ENCODE data around the gene GPALPP1.
A peak's percentile ranks its signal among the peaks of the same experiment; 100 is the strongest.
"Not testable (repeated sequence)": the region's sequence is repeated elsewhere in the genome, so short reads cannot be mapped to it uniquely, and the experiment has no call there.

GPALPP1 gene, protein sequence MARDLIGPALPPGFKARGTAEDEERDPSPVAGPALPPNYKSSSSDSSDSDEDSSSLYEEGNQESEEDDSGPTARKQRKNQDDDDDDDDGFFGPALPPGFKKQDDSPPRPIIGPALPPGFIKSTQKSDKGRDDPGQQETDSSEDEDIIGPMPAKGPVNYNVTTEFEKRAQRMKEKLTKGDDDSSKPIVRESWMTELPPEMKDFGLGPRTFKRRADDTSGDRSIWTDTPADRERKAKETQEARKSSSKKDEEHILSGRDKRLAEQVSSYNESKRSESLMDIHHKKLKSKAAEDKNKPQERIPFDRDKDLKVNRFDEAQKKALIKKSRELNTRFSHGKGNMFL

DNA sequence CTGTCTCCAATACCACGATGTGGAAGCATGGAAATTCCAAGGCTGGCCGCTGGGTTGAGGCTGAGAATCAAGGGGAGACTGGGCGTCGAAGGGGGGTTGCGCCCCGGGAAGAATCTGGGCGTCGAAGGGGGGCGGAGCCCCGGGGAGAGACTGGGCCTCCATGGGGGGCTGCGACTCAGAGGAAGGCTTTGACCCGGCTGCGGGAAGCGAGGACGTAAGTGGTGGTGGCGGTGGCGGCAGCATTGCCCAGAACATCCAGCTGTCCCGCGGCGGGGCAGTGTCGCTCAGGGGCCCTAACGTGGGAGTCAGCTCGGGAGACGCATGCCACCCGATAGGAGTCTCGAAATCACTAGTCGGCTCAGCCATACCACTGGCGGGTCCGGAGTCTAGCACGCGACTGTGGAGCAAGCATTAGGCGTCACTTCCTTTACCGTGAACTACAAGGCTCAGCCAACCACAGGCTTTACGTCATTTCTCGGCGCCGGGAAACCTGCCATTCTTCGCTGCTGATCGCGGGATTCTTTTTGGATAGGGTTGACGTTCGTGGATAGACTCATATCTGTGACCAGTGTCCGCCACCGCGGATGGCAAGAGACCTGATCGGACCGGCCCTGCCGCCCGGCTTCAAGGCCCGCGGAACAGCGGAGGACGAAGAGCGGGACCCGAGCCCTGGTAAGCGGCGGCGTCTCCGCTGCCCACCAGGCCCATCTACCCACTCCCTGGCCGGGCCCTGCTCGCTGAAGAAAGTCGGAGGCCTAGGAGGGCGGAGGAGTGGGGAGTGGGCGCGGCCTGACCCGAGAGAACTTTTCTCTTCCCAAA is at the start of gene GPALPP1, which contains the start of gene NUFIP1:
Gene GPALPP1, plus strand, starts transcription at position 468 of the 819 bp plus-strand sequence. Its CDS starts 117 bp downstream, at position 585.
Gene NUFIP1, minus strand, starts transcription at position 401 of the 819 bp plus-strand sequence. Its CDS starts 35 bp downstream, at position 366.
- DNase-seq, result peak; percentile 59 to 93 (median 90)

DNA sequence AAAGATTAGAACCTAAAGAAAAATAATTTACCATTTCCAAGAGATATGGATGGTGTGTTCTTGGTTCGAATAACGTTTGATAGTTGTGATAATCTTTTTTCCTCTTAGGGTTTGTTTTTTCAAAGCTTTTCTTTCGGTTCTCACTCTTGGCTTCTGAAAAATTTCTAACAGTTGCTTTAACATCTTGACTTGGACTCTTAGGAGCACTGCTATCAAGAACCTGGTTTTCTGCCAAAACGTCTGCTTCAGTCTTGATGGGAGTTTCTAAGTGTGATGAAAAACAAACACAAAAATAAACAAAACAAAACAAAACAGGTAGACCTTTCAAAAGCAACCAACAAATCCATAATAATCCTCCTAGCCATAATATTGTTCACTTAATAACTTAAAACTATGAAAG is 45.9 kb upstream of the GPALPP1 start:
- DNase-seq, result not testable (repeated sequence)

DNA sequence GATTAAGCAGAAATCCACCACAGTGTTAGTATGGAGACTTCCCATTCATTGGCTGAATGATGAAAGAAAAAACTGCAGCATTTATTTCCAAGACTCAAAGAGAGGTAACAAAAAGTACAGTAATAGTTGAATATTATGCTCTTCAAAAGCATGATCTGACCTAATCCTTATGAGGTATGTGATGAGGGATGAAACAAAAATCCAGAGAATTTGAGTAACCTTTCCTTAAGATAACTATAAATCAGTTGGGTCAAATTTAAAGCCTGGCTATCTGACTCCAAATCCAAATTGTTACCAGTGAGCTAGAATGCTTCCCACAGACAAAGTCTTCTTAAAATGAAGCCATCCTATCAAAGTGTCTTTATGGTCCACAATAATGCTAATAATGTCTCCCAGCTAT is 38.2 kb upstream of the GPALPP1 start:
- no peak for DNase-seq

DNA sequence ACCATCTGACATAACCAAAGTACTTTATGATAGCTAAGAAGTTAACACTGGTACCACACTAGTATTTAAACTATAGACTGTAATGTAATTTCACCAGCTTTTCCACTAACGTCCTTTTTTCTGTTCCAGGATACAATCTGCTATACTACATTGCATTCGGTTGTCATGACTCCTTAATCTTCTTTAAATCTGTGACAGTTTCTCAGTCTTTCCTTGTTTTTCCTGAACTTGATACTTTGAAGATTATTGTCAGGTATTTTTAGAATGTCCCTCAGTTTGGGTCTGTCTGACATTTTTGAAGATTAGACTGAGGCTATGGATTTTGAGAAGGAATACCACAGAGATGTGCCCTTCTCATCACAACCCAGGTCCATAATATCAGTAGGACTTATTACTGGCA is 36.7 kb upstream of the GPALPP1 start:
- no peak for DNase-seq

DNA sequence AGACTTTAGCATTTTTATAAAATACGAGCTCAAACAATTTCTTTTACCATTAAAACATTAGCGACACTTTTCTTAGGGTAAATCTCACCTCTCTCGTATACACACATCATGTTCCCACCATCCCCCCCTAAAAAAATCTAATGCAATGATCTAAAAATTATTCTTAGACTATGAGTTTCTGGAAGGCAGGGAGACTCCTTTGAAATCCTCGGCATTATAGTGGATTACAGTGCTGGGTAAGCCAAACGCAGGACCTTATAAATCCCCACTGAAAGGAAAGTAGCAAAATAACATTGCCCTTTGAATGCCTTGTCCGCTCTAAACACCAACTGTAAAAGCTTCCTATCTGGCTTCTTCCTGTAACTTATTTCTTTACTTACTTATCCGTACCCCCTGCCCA is 35.1 kb upstream of the GPALPP1 start:
- DNase-seq, result no peak

DNA sequence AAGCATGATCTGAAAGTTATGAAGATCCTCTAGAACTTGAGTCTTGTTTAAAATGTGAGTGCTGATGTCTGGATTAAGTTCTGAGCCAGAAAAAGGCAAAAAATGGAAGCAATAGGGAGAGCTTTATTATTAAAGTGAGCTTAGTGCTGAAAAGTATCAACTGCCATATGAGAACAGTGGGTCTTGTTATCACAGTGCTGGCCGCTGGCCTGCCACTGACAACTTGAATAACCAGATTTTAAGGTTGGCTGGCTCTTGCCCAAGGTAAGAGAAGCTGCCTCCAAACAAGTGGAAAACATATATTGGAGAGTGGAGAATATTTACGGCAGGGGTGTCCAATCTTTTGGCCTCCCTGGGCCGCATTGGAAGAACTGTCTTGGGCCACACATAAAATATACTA is 33.9 kb upstream of the GPALPP1 start:
- DNase-seq, result no peak

DNA sequence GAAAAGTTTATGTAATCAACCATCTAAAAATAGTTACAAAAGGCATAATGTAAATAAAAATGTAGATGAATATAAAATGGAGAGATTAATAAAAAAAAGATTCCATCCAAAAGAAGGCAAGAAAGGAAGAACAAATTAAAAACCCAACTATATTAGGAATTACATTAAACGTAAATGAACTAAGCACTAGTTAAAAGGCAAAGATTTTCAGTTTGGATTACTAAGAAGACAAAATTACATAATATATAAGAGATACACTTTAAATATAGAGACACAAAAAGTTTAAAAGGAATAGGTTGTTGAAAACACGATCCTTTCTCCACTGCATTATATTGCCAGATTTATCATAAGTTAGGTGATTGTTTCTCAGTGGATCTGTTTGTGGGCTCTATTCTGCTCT is 27.3 kb upstream of the GPALPP1 start:
- no peak for DNase-seq

DNA sequence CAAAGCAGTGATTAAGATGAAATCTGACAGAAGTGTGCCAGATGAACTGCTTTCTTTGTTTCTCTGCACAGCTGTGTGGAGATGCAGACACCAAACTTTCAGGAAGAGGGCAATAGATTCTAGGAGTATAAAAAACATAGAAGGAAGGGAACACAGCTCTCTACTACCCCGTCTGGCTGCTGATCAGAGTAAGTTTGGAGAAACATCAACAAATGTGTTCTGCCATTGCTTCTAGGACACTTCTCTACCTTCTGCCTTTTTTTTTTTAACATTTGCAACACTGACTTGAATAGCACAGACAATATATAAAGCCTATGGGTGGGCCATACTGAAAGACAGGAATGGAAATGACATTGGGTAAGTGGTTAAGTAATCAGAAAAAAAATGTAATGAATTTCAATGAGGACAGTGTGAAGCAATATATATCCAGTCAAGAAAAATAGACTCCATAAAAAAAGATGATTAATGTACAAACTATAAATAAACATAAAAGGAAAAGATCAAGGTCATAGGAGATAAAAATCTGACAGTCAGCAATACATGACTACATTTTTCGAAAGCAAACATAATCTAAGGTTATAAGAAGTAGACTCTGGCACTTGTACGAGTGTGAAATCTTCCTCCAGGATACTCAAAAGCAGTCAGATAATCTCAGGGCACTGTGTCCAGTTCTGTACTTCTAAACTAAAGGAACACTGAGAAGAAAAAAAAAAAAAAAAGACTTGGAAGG is 21.5 kb upstream of the GPALPP1 start:
- no peak for DNase-seq

DNA sequence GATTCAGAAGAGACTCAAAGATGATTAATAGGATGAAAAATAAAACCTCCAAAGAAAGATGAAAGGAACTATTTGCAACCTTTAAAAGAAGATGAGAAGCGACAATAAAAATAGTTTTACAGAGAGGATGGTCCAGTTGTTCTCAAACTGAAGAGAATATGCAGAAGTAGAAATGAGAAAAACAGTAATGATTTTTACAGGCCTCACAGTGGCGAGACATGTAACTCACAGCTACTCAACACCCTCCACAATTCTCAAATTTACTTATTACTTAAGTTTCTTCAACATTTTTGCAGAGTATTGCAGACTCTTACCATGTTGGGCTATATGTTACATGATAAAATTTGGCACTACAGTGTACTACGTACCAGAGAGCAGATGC is 20.9 kb upstream of the GPALPP1 start:
- no peak for DNase-seq

DNA sequence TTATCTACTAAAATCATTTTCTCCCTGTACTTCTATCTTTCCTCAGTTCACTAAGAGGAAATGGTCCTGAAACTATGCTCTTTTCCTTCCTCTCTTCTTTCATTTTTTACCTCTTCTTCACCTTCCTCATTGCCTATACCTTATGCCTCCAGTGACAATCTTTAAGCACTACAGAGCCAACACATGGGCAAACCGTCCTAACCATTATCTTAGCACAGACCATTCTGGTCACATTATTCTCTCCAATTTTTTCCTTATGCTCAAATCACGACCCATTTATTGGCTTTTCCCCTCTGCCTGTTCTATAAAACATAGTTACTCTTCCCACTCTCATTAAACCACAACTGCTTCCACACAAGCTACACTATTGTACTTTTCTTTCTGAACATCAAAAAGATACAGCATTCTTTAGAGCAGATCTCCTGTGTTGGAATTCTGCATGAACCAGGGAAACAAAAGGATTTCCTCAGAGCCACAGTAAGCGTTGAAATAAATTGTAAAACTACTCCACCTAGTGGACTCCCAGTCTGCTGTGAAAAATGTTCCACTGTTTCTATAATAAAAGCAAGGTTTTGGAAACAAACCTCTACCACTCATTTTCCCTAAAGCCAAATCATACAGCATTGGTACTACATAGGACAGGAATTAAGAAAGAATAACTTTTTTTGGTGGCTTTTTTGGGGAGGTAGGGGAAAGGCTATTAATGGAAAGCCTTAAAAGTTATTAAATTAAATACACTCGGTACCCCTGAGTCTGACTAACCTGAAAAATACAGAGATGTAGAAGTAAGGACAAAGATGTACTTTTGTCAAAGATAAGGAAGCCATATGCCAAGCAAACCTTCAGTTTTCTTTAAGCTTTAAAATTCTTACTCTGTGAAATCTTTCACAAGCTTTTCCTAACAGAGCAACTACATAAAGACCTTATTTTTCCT is 19.5 kb upstream of the GPALPP1 start:
- DNase-seq, result peak in 2 of 14 donors; percentile 5 to 46

DNA sequence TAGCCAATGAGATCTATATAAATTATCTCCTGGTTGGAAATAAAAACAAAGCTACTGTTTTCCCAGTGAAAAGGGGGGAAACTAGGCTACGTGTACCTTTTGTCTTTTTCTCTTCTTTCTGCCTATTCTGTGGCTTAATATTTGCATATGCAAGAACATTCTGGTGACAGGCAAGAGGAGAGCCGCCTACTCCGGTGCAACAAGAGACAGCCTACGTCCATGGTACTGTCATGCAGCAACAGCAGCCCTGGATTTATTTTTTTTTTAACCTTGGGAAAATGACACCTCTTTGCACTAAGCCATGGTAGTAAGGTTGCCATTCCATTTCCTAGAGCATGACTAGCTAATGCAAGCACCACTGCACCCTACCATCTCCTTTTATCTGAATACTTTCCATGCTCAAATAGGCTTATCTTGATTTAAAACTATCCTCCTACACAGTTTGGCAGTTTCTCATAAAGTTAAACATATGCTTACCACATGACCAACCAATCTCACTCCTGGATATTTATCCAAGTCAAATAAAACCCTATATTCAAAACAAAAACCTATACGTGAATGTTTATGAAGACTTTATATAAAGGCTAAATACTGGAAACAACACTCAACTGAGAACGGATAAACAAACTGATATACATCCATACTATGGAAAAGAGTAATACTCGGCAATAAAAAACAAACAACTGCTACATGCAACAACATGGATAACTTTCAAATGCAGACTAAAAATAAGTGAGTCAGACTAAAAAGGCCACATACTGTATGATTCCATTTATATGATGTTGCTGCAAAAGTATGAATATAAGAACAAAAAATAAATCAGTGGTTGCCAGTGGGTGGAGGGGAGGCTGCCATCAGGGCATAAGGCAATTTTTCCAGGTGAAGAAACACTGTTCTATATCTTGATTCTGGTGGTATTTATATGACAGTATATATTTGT is 17.4 kb upstream of the GPALPP1 start:
- no peak for DNase-seq

DNA sequence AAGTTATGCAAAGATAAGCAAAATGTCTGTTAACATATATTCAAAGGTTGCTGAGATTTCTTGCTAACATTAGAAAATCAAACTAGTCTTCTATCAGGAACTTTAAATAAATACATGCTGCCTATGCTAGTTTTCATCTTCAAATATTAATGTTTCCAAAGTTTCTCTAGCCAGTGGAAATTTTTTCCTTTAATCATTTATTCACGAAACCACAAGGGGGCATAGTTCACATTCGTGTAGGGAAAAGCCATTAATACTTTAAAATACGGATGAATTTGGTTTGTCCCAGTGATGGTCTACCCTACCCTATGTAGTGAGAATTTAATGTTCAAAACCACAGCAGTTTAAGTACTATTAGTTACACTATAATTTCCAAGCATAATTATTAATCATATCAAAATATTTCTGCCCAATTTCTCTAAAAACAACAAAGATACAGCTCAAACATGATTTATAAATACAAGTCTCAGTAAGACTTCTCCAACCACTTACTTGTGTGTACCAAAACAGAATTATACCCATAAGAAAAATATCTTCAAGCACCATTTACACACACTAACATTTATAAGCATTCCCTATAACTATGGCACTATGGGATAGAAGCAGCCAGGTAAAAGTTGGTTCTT is 16.3 kb upstream of the GPALPP1 start:
- DNase-seq, result peak in 1 of 14 donors; percentile 1

DNA sequence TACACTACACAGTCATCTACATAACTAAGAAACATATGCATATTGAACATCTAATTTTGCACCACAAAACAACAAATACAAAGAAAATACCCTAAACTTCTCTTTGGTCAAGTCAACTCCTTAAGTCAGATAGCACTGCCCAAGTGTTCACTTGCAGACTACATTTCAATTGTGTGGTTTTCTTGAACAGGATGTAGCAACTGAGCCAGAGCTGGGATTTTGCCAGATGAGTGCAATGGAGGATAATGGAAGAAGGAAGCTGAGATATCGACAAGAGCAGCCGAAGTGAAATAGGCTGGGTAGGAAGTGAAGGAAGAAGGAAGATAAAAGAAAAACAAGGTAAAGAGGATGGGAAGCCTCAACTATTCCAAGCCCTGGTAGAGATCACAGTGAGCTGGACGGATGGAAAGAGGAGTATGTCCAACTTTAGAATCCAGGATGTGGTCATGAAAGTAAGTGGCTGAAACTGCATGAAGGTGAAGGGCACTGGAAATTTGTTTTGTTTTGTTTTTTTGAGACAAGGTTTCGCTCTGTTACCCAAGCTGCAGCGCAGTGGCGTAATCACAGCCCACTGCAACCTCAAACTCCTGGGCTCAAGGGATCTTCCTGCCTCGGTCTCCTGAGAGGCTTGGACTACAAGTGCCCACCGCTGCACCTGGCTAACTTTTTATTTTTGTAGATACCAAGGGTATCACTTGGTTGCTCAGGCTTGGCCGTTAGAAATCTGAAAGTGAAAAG is 15.1 kb upstream of the GPALPP1 start:
- no peak for DNase-seq

DNA sequence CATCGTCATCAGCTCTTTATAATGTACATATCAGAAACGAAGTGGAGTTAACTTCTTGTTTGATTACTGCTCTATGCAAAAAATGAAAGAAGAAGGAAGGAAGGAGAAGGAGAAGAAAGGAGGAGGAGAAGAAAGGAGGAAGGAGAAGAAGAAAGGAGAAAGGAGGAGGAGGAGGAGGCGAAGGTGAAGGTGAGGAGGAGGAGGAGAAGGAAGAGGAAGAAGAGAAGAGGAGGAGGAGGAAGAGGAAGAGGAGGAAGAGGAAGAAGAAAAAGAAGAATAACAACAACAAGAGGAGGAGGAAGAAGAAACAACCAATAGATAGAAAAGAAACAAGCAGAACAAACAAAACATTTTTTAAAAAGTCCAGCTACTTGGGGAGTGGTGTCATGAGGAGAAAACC is 13.1 kb upstream of the GPALPP1 start:
- DNase-seq, result no peak

DNA sequence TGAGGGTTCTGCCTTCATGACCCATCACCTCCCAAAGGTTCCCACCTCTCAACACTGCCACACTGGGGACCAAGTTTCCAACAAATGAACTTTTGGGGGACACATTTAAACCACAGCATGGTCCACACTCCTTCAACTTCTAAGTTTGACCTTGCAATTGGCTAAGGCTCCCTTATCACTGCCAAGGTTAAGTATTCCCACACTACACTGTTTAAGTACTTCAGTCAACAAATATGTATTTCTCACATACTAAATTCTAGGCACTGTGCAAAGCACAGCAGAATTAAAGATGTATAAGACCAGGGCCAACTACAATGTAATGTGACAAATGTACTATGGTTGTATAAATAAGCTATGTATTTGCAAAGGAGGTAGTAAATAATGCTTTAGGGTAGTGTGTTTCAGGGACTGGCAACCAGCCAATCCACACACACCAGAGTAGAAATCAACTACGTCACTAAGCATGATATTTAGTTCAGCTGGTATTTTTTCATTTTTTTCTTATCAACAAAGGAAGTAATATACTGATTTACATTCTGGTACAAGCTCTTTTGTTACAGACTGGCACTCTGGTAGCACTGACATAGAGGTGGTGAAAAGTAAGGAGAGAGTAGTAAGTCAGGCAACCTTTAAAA is 12.3 kb upstream of the GPALPP1 start:
- no peak for DNase-seq

DNA sequence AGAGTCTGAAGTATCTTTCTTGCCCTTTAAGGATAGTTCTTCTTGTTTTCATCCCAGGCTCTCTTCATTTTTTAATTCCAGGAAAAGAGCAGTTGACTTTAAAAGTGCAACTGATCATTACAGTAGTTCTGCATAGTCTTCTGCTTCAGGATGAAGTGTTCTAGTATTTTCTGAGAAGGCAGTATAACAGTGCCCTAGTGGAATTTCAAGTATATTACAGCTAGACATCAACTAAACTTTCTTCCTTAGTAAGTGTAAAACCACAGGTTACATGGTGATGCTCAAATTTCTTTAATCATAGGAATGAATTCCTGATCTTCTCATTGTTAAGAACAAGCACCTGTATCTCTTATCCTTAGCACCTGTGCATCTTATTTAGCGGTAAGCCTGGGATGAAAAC is 11.0 kb upstream of the GPALPP1 start:
- no peak for DNase-seq

DNA sequence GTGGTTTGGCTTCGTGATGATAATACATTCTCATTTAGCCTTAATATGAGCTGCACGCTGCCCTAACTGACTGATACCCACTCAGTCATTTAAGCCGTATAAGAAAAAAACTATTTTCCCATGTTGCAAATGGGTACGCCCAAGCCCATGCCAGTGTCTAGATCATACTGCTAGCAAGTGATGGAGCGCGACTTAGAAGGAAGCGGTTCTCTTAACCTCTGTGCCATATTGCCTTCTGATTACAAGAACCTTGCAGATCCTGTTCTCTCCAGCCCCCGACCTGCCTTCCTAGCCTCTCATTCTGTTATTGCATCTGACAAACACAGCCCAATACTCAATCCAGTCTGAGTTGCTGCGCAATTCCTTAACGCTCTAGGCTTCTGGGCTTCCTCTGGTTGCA is 603 bp downstream of the GPALPP1 start:
- no peak for DNase-seq

DNA sequence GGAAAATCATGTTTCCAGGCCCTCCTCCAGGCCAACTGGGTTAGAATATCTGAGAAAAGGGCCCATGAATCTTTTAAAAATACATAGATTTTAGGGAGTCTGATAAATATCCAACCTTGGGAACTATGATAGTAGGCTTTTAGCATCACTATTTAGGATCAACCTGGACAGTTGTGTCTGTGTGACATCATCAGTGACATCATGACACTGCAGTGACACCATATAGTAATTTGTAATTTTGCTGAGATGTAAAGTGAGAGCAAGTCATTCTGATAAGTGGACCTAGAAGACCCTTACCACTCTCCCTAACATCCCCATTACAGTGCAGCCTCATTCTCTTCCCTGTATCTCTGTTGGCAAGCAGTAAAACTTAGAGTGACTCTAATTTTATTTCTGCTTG is 14.1 kb downstream of the GPALPP1 start:
- DNase-seq, result no peak

DNA sequence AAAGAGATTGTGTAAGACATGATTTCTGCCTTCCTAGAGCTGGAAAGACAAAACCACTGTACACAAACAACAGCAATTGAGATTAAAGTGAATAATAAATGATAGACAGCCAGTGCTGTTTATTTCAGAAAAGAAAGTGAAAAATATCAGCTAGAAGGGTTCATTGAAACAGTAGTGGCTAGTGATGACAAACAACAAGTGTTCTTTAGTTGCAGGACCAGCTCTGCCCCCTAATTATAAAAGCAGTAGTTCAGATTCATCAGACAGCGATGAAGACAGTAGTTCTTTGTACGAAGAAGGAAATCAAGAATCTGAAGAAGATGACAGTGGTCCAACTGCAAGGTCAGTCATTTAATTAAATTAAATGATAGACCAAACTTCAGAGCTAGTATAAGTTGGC is 14.8 kb downstream of the GPALPP1 start:
- no peak for DNase-seq

All from C1 segment of cervical spinal cord (tissue), 14 donors.